ENCODE results near the gene TSPAN4.

The TSPAN4 gene

DNA sequence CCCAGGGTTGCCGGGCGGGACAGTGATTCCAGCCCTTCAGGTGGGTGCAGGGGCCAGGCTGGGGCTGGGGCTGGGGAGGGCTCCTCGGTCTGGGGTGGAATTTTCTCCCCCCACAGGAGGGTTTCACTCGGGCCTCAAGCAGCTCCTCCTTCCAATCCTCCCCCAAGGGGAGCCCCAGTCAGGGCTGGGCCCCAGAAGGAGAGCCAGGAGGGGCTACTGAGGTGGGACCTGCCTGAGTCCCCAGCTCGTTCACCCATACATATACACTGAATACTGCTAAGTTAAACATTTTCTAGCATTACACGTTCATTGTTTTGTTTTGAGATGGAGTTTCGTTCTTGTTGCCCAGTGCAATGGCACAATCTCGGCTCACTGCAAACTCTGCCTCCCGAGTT lies 16.4 kb upstream of the TSPAN4 start:
- TF ChIP-seq, protein P1, sequence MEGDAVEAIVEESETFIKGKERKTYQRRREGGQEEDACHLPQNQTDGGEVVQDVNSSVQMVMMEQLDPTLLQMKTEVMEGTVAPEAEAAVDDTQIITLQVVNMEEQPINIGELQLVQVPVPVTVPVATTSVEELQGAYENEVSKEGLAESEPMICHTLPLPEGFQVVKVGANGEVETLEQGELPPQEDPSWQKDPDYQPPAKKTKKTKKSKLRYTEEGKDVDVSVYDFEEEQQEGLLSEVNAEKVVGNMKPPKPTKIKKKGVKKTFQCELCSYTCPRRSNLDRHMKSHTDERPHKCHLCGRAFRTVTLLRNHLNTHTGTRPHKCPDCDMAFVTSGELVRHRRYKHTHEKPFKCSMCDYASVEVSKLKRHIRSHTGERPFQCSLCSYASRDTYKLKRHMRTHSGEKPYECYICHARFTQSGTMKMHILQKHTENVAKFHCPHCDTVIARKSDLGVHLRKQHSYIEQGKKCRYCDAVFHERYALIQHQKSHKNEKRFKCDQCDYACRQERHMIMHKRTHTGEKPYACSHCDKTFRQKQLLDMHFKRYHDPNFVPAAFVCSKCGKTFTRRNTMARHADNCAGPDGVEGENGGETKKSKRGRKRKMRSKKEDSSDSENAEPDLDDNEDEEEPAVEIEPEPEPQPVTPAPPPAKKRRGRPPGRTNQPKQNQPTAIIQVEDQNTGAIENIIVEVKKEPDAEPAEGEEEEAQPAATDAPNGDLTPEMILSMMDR (IDR thresholded peaks at IDR 0.05; ENCODE audit: unreplicated experiment in 3 of 3): no peak
- Mint-ChIP-seq H3K4me3 (peak overlapping the region; percentile 71 to 78 (median 71)), H3K9me3 (no peaks in the 10 kb centered on the region), H3K27me3 (ENCODE audit: low read depth) (peaks cover 37% of the 10 kb centered on the region), H3K27ac (peak overlapping the region in 2 of 3 experiments; percentile 60 to 84), H3K36me3 (ENCODE audit: low read depth) (peaks cover 8% of the 10 kb centered on the region), H3K4me1 (peaks cover 28% of the 10 kb centered on the region)

DNA sequence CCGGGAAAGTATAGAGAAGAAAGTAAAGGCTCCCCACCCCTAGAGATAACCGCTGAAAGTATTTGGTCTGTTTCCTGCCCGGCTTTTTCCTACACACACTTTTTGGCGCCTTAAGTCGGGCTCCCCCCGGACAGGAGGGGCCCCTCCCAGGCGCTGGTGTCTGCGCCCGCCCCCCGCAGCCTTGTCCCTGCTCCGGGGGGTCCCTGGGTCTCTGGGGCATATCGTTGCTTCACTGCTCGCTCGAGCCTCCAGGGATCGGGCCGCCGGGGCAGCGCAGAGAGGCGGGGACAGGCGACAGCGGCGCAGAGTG lies 15.9 kb upstream of the TSPAN4 start:
- TF ChIP-seq, protein P1 (IDR thresholded peaks at IDR 0.05; ENCODE audit: unreplicated experiment in 3 of 3): no peak
- no peaks in the 10 kb centered on the region for H3K9me3 Mint-ChIP-seq
- H3K27ac Mint-ChIP-seq: peak overlapping the region in 2 of 3 experiments; percentile 60 to 84
- H3K27me3 Mint-ChIP-seq (ENCODE audit: low read depth): peaks cover 42% of the 10 kb centered on the region
- H3K4me3 Mint-ChIP-seq: peak overlapping the region; percentile 71 to 78 (median 71)
- H3K36me3 Mint-ChIP-seq (ENCODE audit: low read depth): peaks cover 8% of the 10 kb centered on the region
- H3K4me1 Mint-ChIP-seq: peaks cover 34% of the 10 kb centered on the region

DNA sequence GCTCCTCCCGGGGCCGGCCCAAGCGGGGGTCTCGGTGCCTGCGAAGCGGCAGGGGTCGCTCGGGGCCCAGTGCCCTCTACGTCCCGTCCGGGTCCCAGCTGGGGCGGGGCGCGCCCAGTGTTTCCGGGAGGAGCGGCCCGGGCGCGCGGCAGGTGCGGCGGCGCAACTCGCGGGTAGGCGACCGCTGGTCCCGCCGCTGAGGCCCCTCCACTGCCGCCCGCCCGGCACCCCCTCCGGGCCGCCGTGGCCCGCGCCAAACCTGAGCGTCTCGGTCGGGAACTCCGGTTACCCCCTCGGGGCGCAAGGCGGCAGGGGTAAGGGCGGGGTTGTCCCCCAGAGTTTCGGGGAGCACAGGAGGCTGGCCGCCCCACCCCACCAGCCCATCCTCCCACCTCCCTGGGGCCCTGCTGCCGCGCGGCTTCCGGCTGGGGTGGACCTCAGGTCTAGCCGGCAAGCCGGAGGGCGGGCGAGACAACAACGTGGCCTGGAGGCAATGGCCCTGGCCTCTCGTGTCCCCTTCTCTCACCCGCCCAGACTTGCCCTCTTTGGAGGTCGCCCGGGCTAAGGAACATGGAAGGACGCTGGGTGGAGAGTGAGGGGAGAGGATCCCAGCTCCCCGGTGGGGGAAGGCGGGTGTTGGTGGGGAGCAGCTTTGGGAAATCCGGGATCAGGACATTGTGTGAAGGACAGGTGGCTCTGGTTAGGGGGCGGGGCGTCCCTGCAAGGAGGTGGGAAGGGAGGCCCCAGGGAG lies 15.3 kb upstream of the TSPAN4 start:
- H3K9me3 Mint-ChIP-seq: no peaks in the 10 kb centered on the region
- TF ChIP-seq, protein P1 (IDR thresholded peaks at IDR 0.05; ENCODE audit: unreplicated experiment in 3 of 3): no peak
- H3K4me3 Mint-ChIP-seq: peak overlapping the region; percentile 73 to 79 (median 78)
- H3K36me3 Mint-ChIP-seq (ENCODE audit: low read depth): peaks cover 8% of the 10 kb centered on the region
- peaks cover 37% of the 10 kb centered on the region for H3K4me1 Mint-ChIP-seq
- peak overlapping the region; percentile 29 to 75 (median 75) for H3K27ac Mint-ChIP-seq
- peaks cover 45% of the 10 kb centered on the region for H3K27me3 Mint-ChIP-seq (ENCODE audit: low read depth)

DNA sequence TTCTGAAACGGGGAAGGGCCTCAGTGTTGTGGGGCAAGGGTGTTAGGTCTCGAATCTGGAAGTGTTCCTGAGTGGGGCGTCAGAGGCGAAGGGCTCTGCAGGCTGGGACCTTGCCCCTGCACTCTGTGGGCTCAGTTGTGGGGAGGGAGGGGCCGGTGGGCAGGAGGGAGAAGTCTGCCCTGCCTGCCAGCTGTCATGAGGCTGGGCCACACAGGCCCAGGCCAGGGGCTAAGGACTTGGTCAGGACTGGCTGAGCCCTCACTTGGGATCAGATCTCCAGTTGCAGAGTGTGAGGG lies 14.8 kb upstream of the TSPAN4 start, which contains the start of gene CRACR2B:
Gene CRACR2B, plus strand, starts transcription at position 23 of the 296 bp plus-strand sequence. CDS start 689 bp downstream, outside the sequence.
- H3K4me3 Mint-ChIP-seq: peak within 1 kb of the TSS; percentile 73 to 79 (median 78)
- H3K9me3 Mint-ChIP-seq: no peaks in the 10 kb centered on the region
- H3K4me1 Mint-ChIP-seq: peaks cover 37% of the 10 kb centered on the region
- H3K27ac Mint-ChIP-seq: peak within 1 kb of the TSS; percentile 29 to 84 (median 75)
- H3K36me3 Mint-ChIP-seq (ENCODE audit: low read depth): peaks cover 8% of the 10 kb centered on the region
- peaks cover 45% of the 10 kb centered on the region for H3K27me3 Mint-ChIP-seq (ENCODE audit: low read depth)
- TF ChIP-seq, protein P1 (IDR thresholded peaks at IDR 0.05; ENCODE audit: unreplicated experiment in 3 of 3): no peak

DNA sequence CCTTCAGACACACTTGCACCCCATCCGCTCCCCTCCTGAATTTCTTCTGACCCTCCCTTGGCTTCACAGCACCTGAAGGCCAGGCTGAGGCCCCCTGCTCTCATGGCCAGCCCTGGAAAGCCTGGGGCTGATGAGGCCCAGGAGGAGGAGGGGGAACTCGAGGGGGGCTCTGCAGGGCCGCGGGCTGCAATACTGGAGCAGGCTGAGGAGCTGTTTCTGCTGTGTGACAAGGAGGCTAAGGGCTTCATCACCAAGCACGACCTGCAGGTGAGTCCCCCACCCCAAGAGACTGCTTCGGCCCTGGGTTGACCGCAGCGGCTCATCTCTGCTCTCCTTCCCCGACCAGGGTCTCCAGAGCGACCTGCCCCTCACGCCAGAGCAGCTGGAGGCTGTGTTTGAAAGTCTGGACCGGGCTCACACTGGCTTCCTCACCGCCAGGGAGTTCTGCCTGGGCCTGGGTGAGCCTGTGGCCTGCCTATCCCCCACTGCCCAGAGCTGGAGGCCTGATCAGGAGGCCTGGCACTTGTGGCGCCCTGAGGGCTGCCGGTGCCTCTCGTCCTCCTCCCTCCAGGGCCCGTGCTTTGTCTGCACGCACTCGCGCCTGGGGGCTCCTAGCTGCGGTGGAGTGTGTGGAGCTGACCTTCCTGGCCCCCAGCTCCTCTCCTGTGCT lies 14.0 kb upstream of the TSPAN4 start:
- H3K9me3 Mint-ChIP-seq: no peaks in the 10 kb centered on the region

More for the DNA sequence above, 14.0 kb upstream of the TSPAN4 start:
- Mint-ChIP-seq H3K36me3 (ENCODE audit: low read depth) (peaks cover 8% of the 10 kb centered on the region), H3K27me3 (ENCODE audit: low read depth) (peaks cover 45% of the 10 kb centered on the region), H3K4me1 (peaks cover 37% of the 10 kb centered on the region), H3K4me3 (peak overlapping the region; percentile 73 to 79 (median 78)), H3K27ac (peak overlapping the region; percentile 29 to 75 (median 75))
- TF ChIP-seq, protein P1 (IDR thresholded peaks at IDR 0.05; ENCODE audit: unreplicated experiment in 3 of 3): no peak

All from nephron (organoid).